ENCODE results near the gene PHRF1.

Gene PHRF1

DNA sequence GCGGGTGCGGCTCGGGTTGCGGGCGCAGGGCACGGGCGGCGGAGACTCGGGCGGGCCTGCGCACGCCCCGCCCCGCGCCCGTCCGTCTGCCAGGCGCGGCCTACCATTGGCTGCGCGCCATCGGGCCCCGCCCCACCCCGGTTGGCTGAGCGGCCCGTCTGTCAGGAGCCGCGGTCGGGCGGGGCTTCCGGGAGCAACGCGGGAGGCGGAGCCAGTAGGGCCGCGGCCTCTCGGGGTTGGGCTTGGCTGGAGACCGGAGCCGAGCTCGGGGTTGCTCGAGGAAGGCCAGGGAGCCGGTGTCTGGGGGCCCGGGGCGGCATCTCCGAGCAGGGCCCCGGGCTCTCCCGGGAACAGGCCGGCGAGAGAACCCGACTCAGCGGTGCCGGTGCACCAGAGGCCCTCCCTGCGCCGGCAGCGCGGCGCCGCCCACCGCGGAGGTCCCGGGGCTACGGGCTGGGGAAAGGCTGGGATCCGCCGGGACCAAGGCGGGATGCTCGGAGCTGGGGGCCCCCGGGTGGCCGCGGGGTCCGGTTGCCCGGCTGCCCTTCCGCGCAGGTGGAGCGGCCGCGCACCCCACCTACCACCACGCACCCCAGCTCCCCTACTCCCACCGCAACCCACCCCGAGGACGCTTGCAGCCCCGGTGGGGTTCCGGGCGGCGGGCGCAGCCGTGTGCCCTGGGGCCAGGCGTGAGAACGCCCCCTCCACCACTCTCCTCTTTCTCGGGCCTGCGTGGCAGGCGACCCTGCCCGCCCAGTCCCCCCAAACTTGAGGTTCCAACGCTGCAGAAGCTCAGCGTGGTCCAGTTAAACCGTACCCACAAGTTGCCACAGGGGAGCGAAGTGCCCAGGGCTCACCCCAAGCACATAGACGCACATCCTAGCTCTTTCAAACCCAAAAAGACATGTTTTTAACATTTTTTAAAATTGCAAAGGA is 40.5 kb upstream of the PHRF1 start, which contains the start of gene HRAS:
HRAS (minus strand) TSS at position 58 of the 936 bp plus-strand sequence.
- Histone ChIP-seq H4K20me1 (ENCODE audit: insufficient read depth, low read length) (no peaks in the 10 kb centered on the region), H3K27me3 (replicated peaks; ENCODE audit: insufficient read depth, low read length) (no peaks in the 10 kb centered on the region), H3K4me1 (ENCODE audit: low read length) (peaks cover 19% of the 10 kb centered on the region), H3F3A (ENCODE audit: insufficient read depth, low read length) (peaks cover 16% of the 10 kb centered on the region), H3K36me3 (replicated peaks; ENCODE audit: insufficient read depth, low read length) (no peaks in the 10 kb centered on the region), H2AFZ (ENCODE audit: low read length) (peak within 1 kb of the TSS; percentile 80), H3K9me3 (replicated peaks; ENCODE audit: insufficient read depth, low read length) (no peaks in the 10 kb centered on the region), H3K27ac (ENCODE audit: low read length) (peak within 1 kb of the TSS; percentile 62; the same call in 1 of the 2 replicates), H3K4me2 (ENCODE audit: low read depth, low read length) (peak within 1 kb of the TSS; percentile 98), H3K9ac (ENCODE audit: low read length) (peak within 1 kb of the TSS; percentile 87), H3K79me2 (ENCODE audit: low read length) (peaks cover 18% of the 10 kb centered on the region), H3K4me3 (ENCODE audit: low read length) (peak within 1 kb of the TSS; percentile 83), H3K9me2 (replicated peaks; ENCODE audit: insufficient read depth, low read length) (no peaks in the 10 kb centered on the region)
- TF ChIP-seq EZH2 (optimal IDR thresholded peaks at IDR 0.05; ENCODE audit: low read depth, low read length) (no peak), EZH2phosphoT487 (IDR thresholded peaks at IDR 0.05; ENCODE audit: low read length) (no peak)
- TF ChIP-seq, protein P1, sequence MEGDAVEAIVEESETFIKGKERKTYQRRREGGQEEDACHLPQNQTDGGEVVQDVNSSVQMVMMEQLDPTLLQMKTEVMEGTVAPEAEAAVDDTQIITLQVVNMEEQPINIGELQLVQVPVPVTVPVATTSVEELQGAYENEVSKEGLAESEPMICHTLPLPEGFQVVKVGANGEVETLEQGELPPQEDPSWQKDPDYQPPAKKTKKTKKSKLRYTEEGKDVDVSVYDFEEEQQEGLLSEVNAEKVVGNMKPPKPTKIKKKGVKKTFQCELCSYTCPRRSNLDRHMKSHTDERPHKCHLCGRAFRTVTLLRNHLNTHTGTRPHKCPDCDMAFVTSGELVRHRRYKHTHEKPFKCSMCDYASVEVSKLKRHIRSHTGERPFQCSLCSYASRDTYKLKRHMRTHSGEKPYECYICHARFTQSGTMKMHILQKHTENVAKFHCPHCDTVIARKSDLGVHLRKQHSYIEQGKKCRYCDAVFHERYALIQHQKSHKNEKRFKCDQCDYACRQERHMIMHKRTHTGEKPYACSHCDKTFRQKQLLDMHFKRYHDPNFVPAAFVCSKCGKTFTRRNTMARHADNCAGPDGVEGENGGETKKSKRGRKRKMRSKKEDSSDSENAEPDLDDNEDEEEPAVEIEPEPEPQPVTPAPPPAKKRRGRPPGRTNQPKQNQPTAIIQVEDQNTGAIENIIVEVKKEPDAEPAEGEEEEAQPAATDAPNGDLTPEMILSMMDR (IDR thresholded peaks at IDR 0.05; ENCODE audit: low read length) = no peak
- peak; percentile 97 for DNase-seq

DNA sequence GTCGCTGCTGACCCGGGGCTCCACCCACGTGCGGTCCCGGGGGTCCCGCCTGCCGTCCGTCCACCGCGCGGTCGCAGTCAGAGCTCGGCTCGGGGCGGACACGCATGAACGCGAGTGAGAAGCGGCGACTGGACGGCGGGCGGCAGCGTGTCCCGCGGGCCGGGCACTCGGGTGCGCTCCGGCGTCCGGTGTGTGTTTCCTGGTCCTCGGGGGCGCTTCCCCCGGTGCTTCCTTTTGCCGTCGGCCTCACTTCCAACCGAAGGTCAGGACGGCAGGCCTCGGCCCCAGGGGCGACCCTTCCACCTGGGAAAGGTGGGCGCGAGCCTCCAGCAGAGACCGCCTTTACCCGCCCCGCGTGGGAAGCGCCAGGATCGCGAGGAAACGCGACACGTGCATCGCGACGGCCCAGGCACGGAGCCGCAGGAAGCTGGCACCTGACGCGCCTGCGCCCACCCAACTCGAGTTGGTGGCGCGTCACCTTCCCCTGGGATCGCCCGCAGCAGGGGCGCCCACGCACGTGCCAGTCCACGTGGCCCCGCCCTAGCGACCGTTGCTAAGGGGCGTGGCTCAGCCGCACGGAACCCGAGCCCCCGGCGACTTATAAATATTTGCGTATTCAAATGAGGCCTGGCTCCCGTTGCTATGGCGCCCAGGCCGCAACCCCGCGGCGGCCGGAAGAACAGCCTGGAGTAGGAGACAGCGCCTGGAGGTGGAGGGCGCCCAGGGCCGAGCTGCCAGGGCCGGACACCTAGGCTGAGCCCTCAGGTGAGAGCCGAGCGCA is 39.2 kb upstream of the PHRF1 start, which contains the start of gene LRRC56:
LRRC56 (plus strand) TSS at position 687 of the 781 bp plus-strand sequence. CDS start 3,158 bp downstream, outside the sequence.
- DNase-seq = peak; percentile 94
- Histone ChIP-seq H3K4me1 (ENCODE audit: low read length) (peaks cover 19% of the 10 kb centered on the region), H3F3A (ENCODE audit: insufficient read depth, low read length) (peaks cover 16% of the 10 kb centered on the region), H3K9ac (ENCODE audit: low read length) (peak within 1 kb of the TSS; percentile 72), H2AFZ (ENCODE audit: low read length) (peak within 1 kb of the TSS; percentile 78), H3K4me3 (ENCODE audit: low read length) (peak within 1 kb of the TSS; percentile 66), H3K4me2 (ENCODE audit: low read depth, low read length) (peak within 1 kb of the TSS; percentile 98), H3K79me2 (ENCODE audit: low read length) (peaks cover 18% of the 10 kb centered on the region), H3K9me3 (replicated peaks; ENCODE audit: insufficient read depth, low read length) (no peaks in the 10 kb centered on the region), H3K36me3 (replicated peaks; ENCODE audit: insufficient read depth, low read length) (no peaks in the 10 kb centered on the region), H4K20me1 (ENCODE audit: insufficient read depth, low read length) (no peaks in the 10 kb centered on the region), H3K27me3 (replicated peaks; ENCODE audit: insufficient read depth, low read length) (no peaks in the 10 kb centered on the region), H3K27ac (ENCODE audit: low read length) (peak within 1 kb of the TSS; percentile 52; the same call in 1 of the 2 replicates), H3K9me2 (replicated peaks; ENCODE audit: insufficient read depth, low read length) (no peaks in the 10 kb centered on the region)
- no peak for TF ChIP-seq EZH2 (optimal IDR thresholded peaks at IDR 0.05; ENCODE audit: low read depth, low read length)
- TF ChIP-seq, protein P1 (IDR thresholded peaks at IDR 0.05; ENCODE audit: low read length) = no peak
- no peak for TF ChIP-seq EZH2phosphoT487 (IDR thresholded peaks at IDR 0.05; ENCODE audit: low read length)

DNA sequence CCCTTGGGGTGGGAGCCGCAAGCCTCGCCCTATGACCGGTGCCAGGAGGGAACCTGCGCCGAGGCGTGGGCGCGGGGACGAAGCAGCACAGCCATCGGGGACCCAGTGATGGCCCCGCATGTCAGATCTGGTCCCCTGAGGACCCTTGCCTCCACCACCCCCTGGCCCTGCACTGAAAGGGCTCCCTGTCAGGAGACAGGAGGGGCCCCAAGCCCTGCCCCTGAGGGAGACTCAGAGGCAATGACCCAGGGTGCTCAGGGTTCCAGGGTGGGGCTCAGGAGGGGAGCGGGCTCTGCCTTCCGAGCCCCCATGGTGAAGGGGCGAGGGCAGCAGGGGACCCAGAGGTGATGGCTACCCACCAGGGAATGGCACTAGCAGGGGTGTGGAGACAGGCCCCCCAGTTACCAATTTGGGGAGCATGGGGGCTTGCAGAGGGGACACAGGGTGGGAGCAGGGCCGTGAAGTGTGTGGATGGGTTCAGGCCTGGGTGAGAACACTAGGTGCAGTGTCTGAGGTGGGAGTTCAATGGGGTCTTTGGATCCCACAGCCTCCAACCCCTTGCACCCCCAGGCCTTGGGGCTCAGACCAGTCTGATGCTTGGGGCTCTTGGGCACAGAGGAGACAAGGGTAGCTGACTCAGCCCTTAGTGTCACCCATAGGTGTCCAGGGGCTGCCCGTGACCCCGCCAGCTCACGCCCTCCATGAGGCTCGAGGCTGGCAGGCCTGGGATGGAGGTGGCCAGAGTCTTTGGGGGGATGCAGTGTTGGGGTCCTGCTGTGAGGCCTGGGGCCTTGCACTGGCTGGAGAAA is 38.4 kb upstream of the PHRF1 start:
- TF ChIP-seq EZH2 (optimal IDR thresholded peaks at IDR 0.05; ENCODE audit: low read depth, low read length) = no peak
- TF ChIP-seq, protein P1 (IDR thresholded peaks at IDR 0.05; ENCODE audit: low read length) = 0 out of 2 replicates have a peak, but pooled peaks have one; percentile 8
- Histone ChIP-seq H3F3A (ENCODE audit: insufficient read depth, low read length) (peaks cover 16% of the 10 kb centered on the region), H3K4me1 (ENCODE audit: low read length) (peaks cover 19% of the 10 kb centered on the region), H3K4me2 (ENCODE audit: low read depth, low read length) (peak overlapping the region; percentile 98), H3K79me2 (ENCODE audit: low read length) (peaks cover 18% of the 10 kb centered on the region), H3K9ac (ENCODE audit: low read length) (peak overlapping the region; percentile 72), H3K36me3 (replicated peaks; ENCODE audit: insufficient read depth, low read length) (no peaks in the 10 kb centered on the region), H3K27ac (ENCODE audit: low read length) (peak overlapping the region; percentile 18; the same call in 1 of the 2 replicates), H3K9me2 (replicated peaks; ENCODE audit: insufficient read depth, low read length) (no peaks in the 10 kb centered on the region), H3K27me3 (replicated peaks; ENCODE audit: insufficient read depth, low read length) (no peaks in the 10 kb centered on the region), H3K4me3 (ENCODE audit: low read length) (peak overlapping the region; percentile 66), H3K9me3 (replicated peaks; ENCODE audit: insufficient read depth, low read length) (no peaks in the 10 kb centered on the region), H4K20me1 (ENCODE audit: insufficient read depth, low read length) (no peaks in the 10 kb centered on the region), H2AFZ (ENCODE audit: low read length) (peak overlapping the region; percentile 78)
- DNase-seq = no peak
